Epithelial cell of proximal tubule (primary cell): ENCODE results near the gene TTLL8. TPM values are rescaled to one million over a fixed set of nuclear protein-coding genes. Genes with fewer than 3 reads are reported as not detected.
A peak's percentile ranks its signal among the peaks of the same experiment; 100 is the strongest.

ENCODE experiments used
- DNase-seq: peaks from one replicate; pipeline ENCODE4 v3.0.0-alpha.2; 2011; ENCODE audit warnings: low read depth
- H3K4me3 ChIP-seq: 2 replicates; pipeline ENCODE4 v1.5.1; 2011; ENCODE audit warnings: low read depth, mild to moderate bottlenecking, low read length
- total RNA-seq: library from RNA; depleted of rRNA; stranded (reverse); fragments of >200 nt; gene quantifications from 2 replicates; pipeline ENCODE4 v1.2.3, GENCODE V29; 2015
- TF ChIP-seq, protein P1 (sequence below): conservative IDR thresholded peaks from 2 replicates; pipeline ENCODE4 v1.5.1; 2012; ENCODE audit warnings: low read depth, mild to moderate bottlenecking, low read length

Gene TTLL8
- total RNA-seq, 1 donor from 2014 or later: not detected

GRCh38 chr22:49976439-49977175 is 81.5 kb downstream of the TTLL8 start:
- no peak for DNase-seq
- TF ChIP-seq, protein P1, sequence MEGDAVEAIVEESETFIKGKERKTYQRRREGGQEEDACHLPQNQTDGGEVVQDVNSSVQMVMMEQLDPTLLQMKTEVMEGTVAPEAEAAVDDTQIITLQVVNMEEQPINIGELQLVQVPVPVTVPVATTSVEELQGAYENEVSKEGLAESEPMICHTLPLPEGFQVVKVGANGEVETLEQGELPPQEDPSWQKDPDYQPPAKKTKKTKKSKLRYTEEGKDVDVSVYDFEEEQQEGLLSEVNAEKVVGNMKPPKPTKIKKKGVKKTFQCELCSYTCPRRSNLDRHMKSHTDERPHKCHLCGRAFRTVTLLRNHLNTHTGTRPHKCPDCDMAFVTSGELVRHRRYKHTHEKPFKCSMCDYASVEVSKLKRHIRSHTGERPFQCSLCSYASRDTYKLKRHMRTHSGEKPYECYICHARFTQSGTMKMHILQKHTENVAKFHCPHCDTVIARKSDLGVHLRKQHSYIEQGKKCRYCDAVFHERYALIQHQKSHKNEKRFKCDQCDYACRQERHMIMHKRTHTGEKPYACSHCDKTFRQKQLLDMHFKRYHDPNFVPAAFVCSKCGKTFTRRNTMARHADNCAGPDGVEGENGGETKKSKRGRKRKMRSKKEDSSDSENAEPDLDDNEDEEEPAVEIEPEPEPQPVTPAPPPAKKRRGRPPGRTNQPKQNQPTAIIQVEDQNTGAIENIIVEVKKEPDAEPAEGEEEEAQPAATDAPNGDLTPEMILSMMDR: no peak
- H3K4me3 ChIP-seq: no peak overlapping the region

DNA sequence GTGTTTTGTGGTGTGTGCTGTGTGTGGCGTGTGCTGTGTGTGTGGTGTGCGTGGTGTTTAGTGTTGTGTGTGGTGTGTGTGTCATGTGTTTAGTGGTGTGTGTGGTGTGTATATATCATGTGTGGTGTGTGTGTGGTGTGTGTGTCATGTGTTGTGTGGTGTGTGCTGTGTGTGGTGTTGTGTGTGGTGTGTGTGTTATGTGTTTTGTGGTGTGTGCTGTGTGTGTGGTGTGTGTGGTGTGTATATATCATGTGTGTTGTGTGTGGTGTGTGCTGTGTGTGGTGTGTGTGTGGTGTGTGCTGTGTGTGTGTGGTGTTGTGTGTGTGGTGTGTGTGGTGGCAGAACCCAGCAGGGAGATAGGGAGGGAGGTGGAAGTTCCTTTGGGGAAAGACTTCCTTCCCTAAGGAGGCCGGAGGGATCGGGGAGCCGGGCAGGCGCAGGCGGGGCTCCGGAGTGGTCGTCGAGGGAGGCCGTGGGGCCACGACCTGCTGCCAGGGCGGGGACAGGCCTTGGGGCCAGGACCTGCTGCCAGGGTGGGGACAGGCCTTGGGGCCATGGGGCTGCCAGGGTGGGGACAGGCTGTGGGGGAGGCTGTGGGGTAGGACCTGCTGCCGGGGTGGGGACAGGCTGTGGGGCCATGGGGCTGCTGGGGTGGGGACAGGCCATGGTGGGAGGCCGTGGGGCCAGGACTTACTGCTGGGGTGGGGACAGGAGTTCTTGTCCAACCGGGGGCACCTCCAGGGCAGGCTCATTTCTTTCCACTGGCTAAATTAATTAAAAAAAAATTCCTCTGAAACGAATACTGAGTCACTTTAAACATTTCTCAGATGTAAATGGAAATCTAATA is 82.3 kb downstream of the TTLL8 start:
- DNase-seq: no peak
- no peak overlapping the region for H3K4me3 ChIP-seq
- TF ChIP-seq, protein P1: no peak

- TF ChIP-seq, protein P1: no peak
- no peak overlapping the region for H3K4me3 ChIP-seq
- no peak for DNase-seq
Measured at GRCh38 chr22:49973018-49973961, 84.8 kb downstream of the TTLL8 start.

GRCh38 chr22:49972163-49973017 is 85.7 kb downstream of the TTLL8 start:
- peak overlapping the region; percentile 59 for H3K4me3 ChIP-seq

GRCh38 chr22:49971232-49972162 is 86.6 kb downstream of the TTLL8 start:
- DNase-seq: no peak
- TF ChIP-seq, protein P1: no peak
- peak overlapping the region; percentile 59 for H3K4me3 ChIP-seq

More at GRCh38 chr22:49972163-49973017, 85.7 kb downstream of the TTLL8 start:
- TF ChIP-seq, protein P1: no peak
- no peak for DNase-seq
